ENCODE data around the gene SOX6.

- TF ChIP-seq CTCF (IDR thresholded peaks at IDR 0.05) = no peak
- no peak for TF ChIP-seq POLR2A (IDR thresholded peaks at IDR 0.05)
These were observed 236.3 kb downstream of the SOX6 start for GRCh38 chr11:16120008-16120407.
